SK-N-SH treated with all-trans-retinoic acid at 6 μM for 48 hours (cell line): ENCODE results near the gene TMEM51.

Experiments used
- ATAC-seq: fragments of 200-7000 bp; cut with Tn5 transposase; 3 replicates; pipeline ENCODE4 v1.9.1; 2020; ENCODE audit warnings: mild to moderate bottlenecking, moderate library complexity
- ARNTL ChIP-seq: fragments of 450-650 bp; formaldehyde crosslinking; IDR thresholded peaks from 2 replicates; pipeline ENCODE4 v1.5.0; 2020; ENCODE audit warnings: low read depth, mild to moderate bottlenecking, moderate library complexity, borderline replicate concordance
- CREB5 ChIP-seq: fragments of 250-450 bp; sonication (Bioruptor Pico); IDR thresholded peaks from 2 replicates; pipeline ENCODE4 v1.5.1; 2020; ENCODE audit warnings: low read depth, mild to moderate bottlenecking, moderate library complexity
- CSDC2 ChIP-seq: fragments of 250-450 bp; sonication (Bioruptor Pico); IDR thresholded peaks from 2 replicates; pipeline ENCODE4 v1.5.0; 2020; ENCODE audit warnings: mild to moderate bottlenecking, moderate library complexity
- ESRRG ChIP-seq: fragments of 250-450 bp; sonication (Bioruptor Pico); IDR thresholded peaks from 2 replicates; pipeline ENCODE4 v1.6.1; 2021; ENCODE audit warnings: mild to moderate bottlenecking
- ISL1 ChIP-seq: fragments of 250-450 bp; sonication (Bioruptor Pico); IDR thresholded peaks from 2 replicates; pipeline ENCODE4 v2.1.2; 2022; ENCODE audit warnings: mild to moderate bottlenecking, moderate library complexity
- OSR1 ChIP-seq: fragments of 250-450 bp; sonication (Bioruptor Pico); IDR thresholded peaks from 2 replicates; pipeline ENCODE4 v1.8.0; 2022; ENCODE audit warnings: moderate library complexity, mild to moderate bottlenecking, inconsistent platforms
- RARB ChIP-seq: fragments of 250-450 bp; sonication (Bioruptor Pico); IDR thresholded peaks from 2 replicates; pipeline ENCODE4 v1.8.0; 2021; ENCODE audit warnings: mild to moderate bottlenecking, moderate library complexity
- SNAI2 ChIP-seq: fragments of 250-450 bp; sonication (Bioruptor Pico); IDR thresholded peaks from 2 replicates; pipeline ENCODE4 v1.5.0; 2020; ENCODE audit warnings: mild to moderate bottlenecking, moderate library complexity
- TOX ChIP-seq: fragments of 250-450 bp; sonication (Bioruptor Pico); IDR thresholded peaks from 2 replicates; pipeline ENCODE4 v1.8.0; 2021; ENCODE audit warnings: mild to moderate bottlenecking, moderate library complexity, borderline replicate concordance
- ZC3H10 ChIP-seq: fragments of 250-450 bp; sonication (Bioruptor Pico); IDR thresholded peaks from 2 replicates; pipeline ENCODE4 v1.5.1; 2021; ENCODE audit warnings: mild to moderate bottlenecking, moderate library complexity
- ZFP3 ChIP-seq: fragments of 250-450 bp; sonication (Bioruptor Pico); IDR thresholded peaks from 2 replicates; pipeline ENCODE4 v1.5.0; 2020; ENCODE audit warnings: mild to moderate bottlenecking, moderate library complexity
- ZFP30 ChIP-seq: fragments of 450-650 bp; formaldehyde crosslinking; IDR thresholded peaks from 2 replicates; pipeline ENCODE4 v1.5.0; 2022; ENCODE audit warnings: mild to moderate bottlenecking, moderate library complexity
- ZNF70 ChIP-seq: fragments of 450-650 bp; formaldehyde crosslinking; IDR thresholded peaks from 2 replicates; pipeline ENCODE4 v1.5.0; 2020; ENCODE audit warnings: mild to moderate bottlenecking, moderate library complexity
- TF ChIP-seq, protein P1 (sequence below): fragments of 250-450 bp; sonication (Bioruptor Pico); IDR thresholded peaks from 2 replicates; pipeline ENCODE4 v1.8.0; 2020; ENCODE audit warnings: mild to moderate bottlenecking, moderate library complexity, borderline replicate concordance
- TF ChIP-seq, protein P2 (sequence below): fragments of 250-450 bp; sonication (Bioruptor Pico); IDR thresholded peaks from 2 replicates; pipeline ENCODE4 v1.8.0; 2021; ENCODE audit warnings: low read depth, mild to moderate bottlenecking, moderate library complexity, borderline replicate concordance
- TF ChIP-seq, protein P3 (sequence below): fragments of 250-450 bp; sonication (Bioruptor Pico); IDR thresholded peaks from 2 replicates; pipeline ENCODE4 v1.5.1; 2021; ENCODE audit warnings: mild to moderate bottlenecking, moderate library complexity
- TF ChIP-seq, protein P4 (sequence below): fragments of 250-450 bp; sonication (Bioruptor Pico); IDR thresholded peaks from 2 replicates; pipeline ENCODE4 v1.5.0; 2020; ENCODE audit warnings: mild to moderate bottlenecking, moderate library complexity

Gene TMEM51

DNA sequence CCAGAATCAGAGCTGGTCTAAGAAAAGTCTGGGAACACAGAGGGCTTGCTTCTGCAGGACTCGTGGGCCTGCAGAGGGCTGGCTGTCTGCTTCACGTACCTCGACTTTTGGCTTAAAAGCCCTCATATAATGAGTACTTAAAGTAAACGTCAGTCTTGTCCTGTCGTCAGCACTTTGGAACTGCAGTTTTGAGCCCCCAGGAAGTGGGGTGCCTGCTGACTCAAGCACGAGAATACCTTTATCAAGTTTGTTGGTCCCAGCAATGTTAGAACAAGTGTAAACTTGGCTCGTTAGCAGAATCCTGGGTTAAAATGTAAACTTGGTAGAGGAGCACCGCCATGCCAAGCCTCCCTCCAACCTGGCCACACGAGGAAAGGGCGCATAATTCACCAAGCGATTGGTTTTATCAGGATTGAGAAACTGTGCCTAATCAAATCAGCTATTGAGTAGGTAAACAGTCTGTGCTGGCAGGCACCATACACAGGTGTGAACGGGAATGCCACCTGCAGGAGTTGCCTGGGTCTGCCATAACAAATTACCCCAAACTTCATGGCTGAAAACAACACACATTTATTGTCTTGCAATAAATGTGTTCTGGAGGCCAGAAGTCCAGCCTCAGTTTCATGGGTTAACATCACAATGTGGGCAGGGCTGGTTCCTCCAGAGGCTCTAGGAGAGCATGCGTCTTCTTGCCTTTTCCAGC lies 48.5 kb downstream of the TMEM51 start (continued):
- no peak for TF ChIP-seq ESRRG (CRISPR knock-in tag)
- TF ChIP-seq, all 23 proteins: peak for 0

- TF ChIP-seq ZFP3, result no peak
- no peak for TF ChIP-seq RARB (CRISPR knock-in tag)
- TF ChIP-seq SNAI2 (CRISPR knock-in tag), result no peak
- TF ChIP-seq, protein P1, sequence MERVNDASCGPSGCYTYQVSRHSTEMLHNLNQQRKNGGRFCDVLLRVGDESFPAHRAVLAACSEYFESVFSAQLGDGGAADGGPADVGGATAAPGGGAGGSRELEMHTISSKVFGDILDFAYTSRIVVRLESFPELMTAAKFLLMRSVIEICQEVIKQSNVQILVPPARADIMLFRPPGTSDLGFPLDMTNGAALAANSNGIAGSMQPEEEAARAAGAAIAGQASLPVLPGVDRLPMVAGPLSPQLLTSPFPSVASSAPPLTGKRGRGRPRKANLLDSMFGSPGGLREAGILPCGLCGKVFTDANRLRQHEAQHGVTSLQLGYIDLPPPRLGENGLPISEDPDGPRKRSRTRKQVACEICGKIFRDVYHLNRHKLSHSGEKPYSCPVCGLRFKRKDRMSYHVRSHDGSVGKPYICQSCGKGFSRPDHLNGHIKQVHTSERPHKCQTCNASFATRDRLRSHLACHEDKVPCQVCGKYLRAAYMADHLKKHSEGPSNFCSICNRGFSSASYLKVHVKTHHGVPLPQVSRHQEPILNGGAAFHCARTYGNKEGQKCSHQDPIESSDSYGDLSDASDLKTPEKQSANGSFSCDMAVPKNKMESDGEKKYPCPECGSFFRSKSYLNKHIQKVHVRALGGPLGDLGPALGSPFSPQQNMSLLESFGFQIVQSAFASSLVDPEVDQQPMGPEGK, result no peak
- no peak for TF ChIP-seq CREB5
- TF ChIP-seq ZC3H10 (CRISPR knock-in tag), result no peak
- no peak for TF ChIP-seq TOX
- TF ChIP-seq ZFP30, result no peak
- no peak for TF ChIP-seq ISL1 (CRISPR knock-in tag)
- no peak for TF ChIP-seq ARNTL
- no peak for TF ChIP-seq OSR1 (CRISPR knock-in tag)
- TF ChIP-seq, protein P2, sequence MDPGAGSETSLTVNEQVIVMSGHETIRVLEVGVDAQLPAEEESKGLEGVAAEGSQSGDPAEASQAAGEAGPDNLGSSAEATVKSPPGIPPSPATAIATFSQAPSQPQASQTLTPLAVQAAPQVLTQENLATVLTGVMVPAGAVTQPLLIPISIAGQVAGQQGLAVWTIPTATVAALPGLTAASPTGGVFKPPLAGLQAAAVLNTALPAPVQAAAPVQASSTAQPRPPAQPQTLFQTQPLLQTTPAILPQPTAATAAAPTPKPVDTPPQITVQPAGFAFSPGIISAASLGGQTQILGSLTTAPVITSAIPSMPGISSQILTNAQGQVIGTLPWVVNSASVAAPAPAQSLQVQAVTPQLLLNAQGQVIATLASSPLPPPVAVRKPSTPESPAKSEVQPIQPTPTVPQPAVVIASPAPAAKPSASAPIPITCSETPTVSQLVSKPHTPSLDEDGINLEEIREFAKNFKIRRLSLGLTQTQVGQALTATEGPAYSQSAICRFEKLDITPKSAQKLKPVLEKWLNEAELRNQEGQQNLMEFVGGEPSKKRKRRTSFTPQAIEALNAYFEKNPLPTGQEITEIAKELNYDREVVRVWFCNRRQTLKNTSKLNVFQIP (CRISPR knock-in tag), result no peak
- no peak for TF ChIP-seq ESRRG (CRISPR knock-in tag)
- TF ChIP-seq, protein P3, sequence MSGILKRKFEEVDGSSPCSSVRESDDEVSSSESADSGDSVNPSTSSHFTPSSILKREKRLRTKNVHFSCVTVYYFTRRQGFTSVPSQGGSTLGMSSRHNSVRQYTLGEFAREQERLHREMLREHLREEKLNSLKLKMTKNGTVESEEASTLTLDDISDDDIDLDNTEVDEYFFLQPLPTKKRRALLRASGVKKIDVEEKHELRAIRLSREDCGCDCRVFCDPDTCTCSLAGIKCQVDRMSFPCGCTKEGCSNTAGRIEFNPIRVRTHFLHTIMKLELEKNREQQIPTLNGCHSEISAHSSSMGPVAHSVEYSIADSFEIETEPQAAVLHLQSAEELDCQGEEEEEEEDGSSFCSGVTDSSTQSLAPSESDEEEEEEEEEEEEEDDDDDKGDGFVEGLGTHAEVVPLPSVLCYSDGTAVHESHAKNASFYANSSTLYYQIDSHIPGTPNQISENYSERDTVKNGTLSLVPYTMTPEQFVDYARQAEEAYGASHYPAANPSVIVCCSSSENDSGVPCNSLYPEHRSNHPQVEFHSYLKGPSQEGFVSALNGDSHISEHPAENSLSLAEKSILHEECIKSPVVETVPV (CRISPR knock-in tag), result no peak
- TF ChIP-seq, all 23 proteins: peak for 0
- no peak for ATAC-seq
Measured at GRCh38 chr1:15204931-15205330, 51.4 kb downstream of the TMEM51 start.

GRCh38 chr1:15205586-15206346 lies 52.2 kb downstream of the TMEM51 start:
- TF ChIP-seq CSDC2 (CRISPR knock-in tag) (no peak), ZNF70 (CRISPR knock-in tag) (no peak)
- no peak for ATAC-seq

- peak; percentile 68 for ATAC-seq
Measured at GRCh38 chr1:15206418-15207030, 53.0 kb downstream of the TMEM51 start.

More at GRCh38 chr1:15206418-15207030, 53.0 kb downstream of the TMEM51 start:
- no peak for TF ChIP-seq ZFP30
- no peak for TF ChIP-seq OSR1 (CRISPR knock-in tag)
- TF ChIP-seq SNAI2 (CRISPR knock-in tag), result no peak
- TF ChIP-seq, protein P4, sequence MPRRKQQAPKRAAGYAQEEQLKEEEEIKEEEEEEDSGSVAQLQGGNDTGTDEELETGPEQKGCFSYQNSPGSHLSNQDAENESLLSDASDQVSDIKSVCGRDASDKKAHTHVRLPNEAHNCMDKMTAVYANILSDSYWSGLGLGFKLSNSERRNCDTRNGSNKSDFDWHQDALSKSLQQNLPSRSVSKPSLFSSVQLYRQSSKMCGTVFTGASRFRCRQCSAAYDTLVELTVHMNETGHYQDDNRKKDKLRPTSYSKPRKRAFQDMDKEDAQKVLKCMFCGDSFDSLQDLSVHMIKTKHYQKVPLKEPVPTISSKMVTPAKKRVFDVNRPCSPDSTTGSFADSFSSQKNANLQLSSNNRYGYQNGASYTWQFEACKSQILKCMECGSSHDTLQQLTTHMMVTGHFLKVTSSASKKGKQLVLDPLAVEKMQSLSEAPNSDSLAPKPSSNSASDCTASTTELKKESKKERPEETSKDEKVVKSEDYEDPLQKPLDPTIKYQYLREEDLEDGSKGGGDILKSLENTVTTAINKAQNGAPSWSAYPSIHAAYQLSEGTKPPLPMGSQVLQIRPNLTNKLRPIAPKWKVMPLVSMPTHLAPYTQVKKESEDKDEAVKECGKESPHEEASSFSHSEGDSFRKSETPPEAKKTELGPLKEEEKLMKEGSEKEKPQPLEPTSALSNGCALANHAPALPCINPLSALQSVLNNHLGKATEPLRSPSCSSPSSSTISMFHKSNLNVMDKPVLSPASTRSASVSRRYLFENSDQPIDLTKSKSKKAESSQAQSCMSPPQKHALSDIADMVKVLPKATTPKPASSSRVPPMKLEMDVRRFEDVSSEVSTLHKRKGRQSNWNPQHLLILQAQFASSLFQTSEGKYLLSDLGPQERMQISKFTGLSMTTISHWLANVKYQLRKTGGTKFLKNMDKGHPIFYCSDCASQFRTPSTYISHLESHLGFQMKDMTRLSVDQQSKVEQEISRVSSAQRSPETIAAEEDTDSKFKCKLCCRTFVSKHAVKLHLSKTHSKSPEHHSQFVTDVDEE (CRISPR knock-in tag), result no peak
